ENCODE measurements around the gene BBS10. TPM values are rescaled to one million over a fixed set of nuclear protein-coding genes. Genes with fewer than 3 reads are reported as not detected.

BBS10 gene
- total and polyA plus RNA-seq, 2 donors (not counting 1 experiment from before 2014, with no cell fraction given) = 1.9 to 12.9 TPM

GRCh38 chr12:76318773-76319594, 29.2 kb downstream of the BBS10 start:
- peaks cover 11% of the 10 kb centered on the region for H3K27me3 Mint-ChIP-seq
- H3K9me3 ChIP-seq (ENCODE audit: control extremely low read depth in 1 of 3, control insufficient read depth in 2 of 3, insufficient read depth in 1 of 3, low read length in 2 of 3) = peaks cover 0 to 1% (median 0%) of the 10 kb centered on the region in 3 donors
- ChIA-PET POLR2A (no interaction called here), CTCF (no interaction called here)
- ATAC-seq (ENCODE audit: low read depth) = no peak
- no peak overlapping the region for H3K27ac Mint-ChIP-seq
- no peak overlapping the region for H3K27ac ChIP-seq (ENCODE audit: low read length in 2 of 2)
- H3K4me1 ChIP-seq (ENCODE audit: control insufficient read depth in 2 of 2, insufficient read depth in 2 of 2, low read length in 2 of 2) = no peaks in the 10 kb centered on the region
- TF ChIP-seq CTCF (IDR thresholded peaks at IDR 0.05) (no peak), EZH2 (IDR thresholded peaks at IDR 0.05; ENCODE audit: borderline replicate concordance, insufficient read depth, low read depth, low read length, poor library complexity, severe bottlenecking) (no peak)
- no peak overlapping the region for H3K4me3 ChIP-seq (ENCODE audit: control extremely low read depth in 1 of 5, extremely low read depth in 1 of 5, insufficient read depth in 1 of 5, low read depth in 2 of 5, low read length in 4 of 5)
- no peaks in the 10 kb centered on the region for H3K9me3 Mint-ChIP-seq (ENCODE audit: insufficient read depth)
- H3K36me3 ChIP-seq (replicated peaks in 1 of 2; ENCODE audit: control extremely low read depth in 1 of 2, control insufficient read depth in 1 of 2, extremely low read depth in 1 of 2, insufficient read depth in 2 of 2, low read length in 1 of 2) = no peaks in the 10 kb centered on the region
- 80% methylated on average over 1 of the region's 1 CpG for WGBS (ENCODE audit: insufficient coverage)
- no peak overlapping the region for H3K4me2 ChIP-seq (replicated peaks; ENCODE audit: low read depth, low read length, poor library complexity, severe bottlenecking)
- no peaks in the 10 kb centered on the region for H4K20me1 ChIP-seq (ENCODE audit: control insufficient read depth, insufficient read depth, low read length, poor library complexity, severe bottlenecking)
- no peaks in the 10 kb centered on the region for H3K79me2 ChIP-seq (ENCODE audit: control insufficient read depth, insufficient read depth, low read length)
- no peak overlapping the region for H3K9ac ChIP-seq (ENCODE audit: low read length)
- intact Hi-C loops (cut with micrococcal nuclease) = no loop called here
- H3K4me3 Mint-ChIP-seq = no peak overlapping the region
- DNase-seq = no peak
- no peak overlapping the region for H2AFZ ChIP-seq (ENCODE audit: insufficient read depth, low read depth, low read length, poor library complexity, severe bottlenecking)
- peaks cover 3% of the 10 kb centered on the region for H3K4me1 Mint-ChIP-seq
- H3K27me3 ChIP-seq (replicated peaks in 1 of 4; ENCODE audit: control extremely low read depth in 1 of 4, control insufficient read depth in 3 of 4, insufficient read depth in 4 of 4, low read length in 3 of 4) = peaks cover 0 to 4% (median 1%) of the 10 kb centered on the region in 4 experiments

- no peak overlapping the region for H3K9ac ChIP-seq (ENCODE audit: low read length)
- no peaks in the 10 kb centered on the region for H3K4me1 ChIP-seq (ENCODE audit: control insufficient read depth in 2 of 2, insufficient read depth in 2 of 2, low read length in 2 of 2)
- Mint-ChIP-seq H3K4me1 (peaks cover 3% of the 10 kb centered on the region), H3K9me3 (ENCODE audit: insufficient read depth) (no peaks in the 10 kb centered on the region), H3K27ac (no peak overlapping the region), H3K27me3 (peaks cover 11% of the 10 kb centered on the region), H3K4me3 (no peak overlapping the region)
- H3K27ac ChIP-seq (ENCODE audit: low read length in 2 of 2) = no peak overlapping the region
- WGBS (ENCODE audit: insufficient coverage) = 100% methylated on average over 1 of the region's 1 CpG
- H3K4me3 ChIP-seq (ENCODE audit: control extremely low read depth in 1 of 5, extremely low read depth in 1 of 5, insufficient read depth in 1 of 5, low read depth in 2 of 5, low read length in 4 of 5) = no peak overlapping the region
- DNase-seq (no peak), ATAC-seq (ENCODE audit: low read depth) (no peak)
- intact Hi-C loops (cut with micrococcal nuclease) = no loop called here
- POLR2A ChIA-PET = no interaction called here
- H3K27me3 ChIP-seq (replicated peaks in 1 of 4; ENCODE audit: control extremely low read depth in 1 of 4, control insufficient read depth in 3 of 4, insufficient read depth in 4 of 4, low read length in 3 of 4) = peaks cover 0 to 6% (median 1%) of the 10 kb centered on the region in 4 experiments
- CTCF ChIA-PET = no interaction called here
- no peaks in the 10 kb centered on the region for H4K20me1 ChIP-seq (ENCODE audit: control insufficient read depth, insufficient read depth, low read length, poor library complexity, severe bottlenecking)
- H3K79me2 ChIP-seq (ENCODE audit: control insufficient read depth, insufficient read depth, low read length) = no peaks in the 10 kb centered on the region
- H2AFZ ChIP-seq (ENCODE audit: insufficient read depth, low read depth, low read length, poor library complexity, severe bottlenecking) = no peak overlapping the region
- H3K36me3 ChIP-seq (replicated peaks in 1 of 2; ENCODE audit: control extremely low read depth in 1 of 2, control insufficient read depth in 1 of 2, extremely low read depth in 1 of 2, insufficient read depth in 2 of 2, low read length in 1 of 2) = no peaks in the 10 kb centered on the region
- H3K9me3 ChIP-seq (ENCODE audit: control extremely low read depth in 1 of 3, control insufficient read depth in 2 of 3, insufficient read depth in 1 of 3, low read length in 2 of 3) = peaks cover 0 to 1% (median 0%) of the 10 kb centered on the region in 3 donors
- TF ChIP-seq CTCF (IDR thresholded peaks at IDR 0.05) (no peak), EZH2 (IDR thresholded peaks at IDR 0.05; ENCODE audit: borderline replicate concordance, insufficient read depth, low read depth, low read length, poor library complexity, severe bottlenecking) (no peak)
- H3K4me2 ChIP-seq (replicated peaks; ENCODE audit: low read depth, low read length, poor library complexity, severe bottlenecking) = no peak overlapping the region
Measured at GRCh38 chr12:76317976-76318375, 30.2 kb downstream of the BBS10 start.

Data from B cell (primary cell).